Epithelial cell of umbilical artery (primary cell): Measurements from ENCODE around the gene SMAP1. TPM values are rescaled to one million over a fixed set of nuclear protein-coding genes. Genes with fewer than 3 reads are reported as not detected.

Source experiments
- total RNA-seq: library from RNA; depleted of rRNA; stranded (reverse); fragments of >200 nt; gene quantifications from 2 replicates; pipeline ENCODE4 v1.2.3, GENCODE V29; 2014

Gene SMAP1
- total RNA-seq = 14.9 and 18.5 TPM in 2 replicates

DNA sequence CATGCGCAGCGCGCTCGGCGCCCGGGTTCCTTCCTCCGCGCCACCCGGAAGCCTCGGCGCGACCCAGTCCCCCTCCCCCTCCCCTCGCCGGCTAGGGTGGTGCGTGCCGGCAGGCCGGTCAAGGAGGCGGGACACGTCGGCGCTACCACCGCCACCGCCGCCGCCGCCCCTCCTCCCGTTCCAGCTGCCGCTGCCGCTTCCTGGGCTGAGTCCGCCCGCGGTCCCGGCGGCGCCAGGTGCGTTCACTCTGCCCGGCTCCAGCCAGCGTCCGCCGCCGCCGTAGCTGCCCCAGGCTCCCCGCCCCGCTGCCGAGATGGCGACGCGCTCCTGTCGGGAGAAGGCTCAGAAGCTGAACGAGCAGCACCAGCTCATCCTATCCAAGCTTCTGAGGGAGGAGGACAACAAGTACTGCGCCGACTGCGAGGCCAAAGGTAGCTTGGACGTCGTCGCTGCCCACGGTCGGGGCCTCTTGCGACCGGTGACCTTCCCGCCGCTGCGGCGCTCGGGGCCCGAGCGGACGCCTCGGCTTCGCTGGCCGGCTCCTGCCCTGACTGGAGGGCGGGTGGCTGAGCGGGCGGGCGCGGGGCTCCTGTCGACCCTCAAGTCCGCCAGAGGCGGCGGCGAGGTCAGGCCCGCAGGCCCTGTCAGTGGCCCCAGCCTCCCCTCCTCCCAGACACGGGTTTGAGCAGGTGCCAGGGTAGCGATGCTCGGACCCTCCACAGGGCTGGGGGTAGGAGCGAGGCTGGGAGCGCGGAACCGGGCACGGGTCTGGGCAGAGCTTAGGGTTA lies at the start of gene SMAP1:
TSS of gene SMAP1 (plus strand) at position 173 of the 788 bp plus-strand sequence. CDS start at position 314, 141 bp downstream.

Other genes with a start within 250 kb of the SMAP1 start
- 3.8 and 9.4 TPM in 2 replicates for gene SDHAF4, start 101.0 kb upstream of the SMAP1 start, total RNA-seq